HG03378 (cell line): ENCODE data around the gene DRD4.
"Not testable (repeated sequence)": the region's sequence is repeated elsewhere in the genome, so short reads cannot be mapped to it uniquely, and the experiment has no call there.

Source experiments
- ATAC-seq: cut with Tn5 transposase; IDR thresholded peaks from one replicate; pipeline ENCODE4 v1.9.1; 2021; ENCODE audit warnings: mild to moderate bottlenecking, moderate library complexity; ENCODE audit not compliant: unreplicated experiment

The DRD4 gene

DNA sequence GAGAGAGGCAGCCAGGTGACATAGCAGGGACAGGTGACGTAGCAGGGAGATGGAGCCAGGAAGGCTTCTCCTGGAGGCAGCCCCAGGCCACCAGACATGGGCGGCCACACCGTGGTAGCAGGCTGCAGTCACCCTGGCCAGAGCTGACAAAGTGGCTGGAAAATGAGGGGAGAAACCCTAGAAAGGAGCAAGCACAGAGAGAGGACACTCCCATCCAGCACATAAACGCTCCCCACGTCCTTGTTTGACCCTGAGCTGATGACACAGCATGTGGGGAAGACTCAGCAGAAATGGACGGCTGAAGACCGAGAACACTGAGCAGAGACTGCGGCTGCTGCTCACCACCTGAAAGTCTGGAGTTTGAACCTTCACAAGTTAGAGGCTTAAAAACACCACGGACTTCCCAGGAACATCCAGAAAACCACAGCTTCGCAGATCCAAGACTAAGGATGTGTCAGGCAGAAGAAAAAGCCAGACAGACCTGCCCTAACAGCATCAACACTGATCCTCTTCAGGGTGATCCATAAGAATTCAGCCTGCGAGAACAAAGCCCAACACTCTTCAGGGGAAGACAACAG is 28.7 kb downstream of the DRD4 start:
- ATAC-seq = no peak

- ATAC-seq = no peak
Measured at GRCh38 chr11:673866-674265, 36.8 kb downstream of the DRD4 start.

- ATAC-seq = no peak
Measured at GRCh38 chr11:674406-674805, 37.3 kb downstream of the DRD4 start.

DNA sequence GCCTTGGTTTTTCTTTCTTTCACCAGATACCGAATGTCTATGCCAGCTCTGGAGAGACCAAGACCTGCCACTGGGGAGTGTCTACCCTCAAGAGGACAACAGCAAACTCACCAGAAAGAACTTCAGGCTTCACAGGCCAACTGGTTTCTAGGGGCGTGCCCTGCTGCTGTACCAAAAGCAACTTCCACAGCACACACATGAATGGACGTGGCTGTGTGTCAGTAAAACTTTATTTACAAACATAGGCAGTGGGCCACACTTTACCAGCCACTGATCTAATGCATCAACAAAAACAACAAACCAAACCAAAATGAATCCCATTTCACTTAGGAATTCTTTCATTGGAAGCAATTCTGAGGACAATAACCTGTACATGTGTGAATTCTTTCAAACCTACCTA is 41.2 kb downstream of the DRD4 start:
- no peak for ATAC-seq

DNA sequence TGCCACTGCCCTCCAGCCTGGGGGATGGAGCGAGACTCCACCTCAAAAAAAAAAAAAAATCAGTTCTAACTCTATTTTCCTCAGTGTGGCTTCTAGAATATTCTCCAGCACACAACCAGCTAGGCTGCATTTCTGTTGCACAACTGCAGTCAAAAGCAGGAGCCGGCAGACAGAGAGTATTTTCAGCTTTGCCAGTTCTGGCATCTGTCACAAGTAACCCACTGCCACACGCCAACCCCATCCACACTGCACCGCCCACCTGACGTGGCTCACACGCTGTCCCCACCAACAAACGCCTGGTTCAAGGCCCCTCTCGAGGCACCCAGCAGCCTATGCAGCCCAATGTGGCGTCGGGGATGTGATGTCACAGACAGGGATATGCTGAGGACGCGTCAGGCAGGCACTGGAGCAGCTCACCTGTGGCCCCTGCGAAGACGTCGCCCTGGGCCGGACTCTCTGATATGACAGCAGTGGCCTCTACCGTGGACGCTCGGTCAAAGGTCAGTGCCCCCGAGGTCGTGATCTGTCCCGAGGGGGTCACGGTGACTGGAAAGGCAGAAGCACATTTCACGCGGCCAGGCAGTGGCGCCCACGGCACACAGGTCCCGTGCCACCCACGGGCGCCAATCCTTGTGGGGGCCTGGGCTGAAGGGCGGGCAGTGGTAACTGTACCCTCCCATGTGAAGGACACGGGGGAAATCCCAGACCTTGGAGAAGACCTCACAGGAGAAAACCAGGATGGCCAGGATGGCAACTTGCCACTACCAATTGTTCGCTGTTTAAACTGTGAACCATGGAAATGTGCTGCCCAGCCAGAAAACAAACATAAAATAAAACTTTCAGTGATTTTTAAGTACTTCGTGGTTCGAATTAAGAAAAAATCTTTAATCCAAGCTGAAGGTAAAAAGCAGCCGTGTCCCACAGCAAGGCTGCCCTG is 42.5 kb downstream of the DRD4 start:
- ATAC-seq = no peak

- no peak for ATAC-seq
Measured at GRCh38 chr11:680476-680875, 43.4 kb downstream of the DRD4 start.

DNA sequence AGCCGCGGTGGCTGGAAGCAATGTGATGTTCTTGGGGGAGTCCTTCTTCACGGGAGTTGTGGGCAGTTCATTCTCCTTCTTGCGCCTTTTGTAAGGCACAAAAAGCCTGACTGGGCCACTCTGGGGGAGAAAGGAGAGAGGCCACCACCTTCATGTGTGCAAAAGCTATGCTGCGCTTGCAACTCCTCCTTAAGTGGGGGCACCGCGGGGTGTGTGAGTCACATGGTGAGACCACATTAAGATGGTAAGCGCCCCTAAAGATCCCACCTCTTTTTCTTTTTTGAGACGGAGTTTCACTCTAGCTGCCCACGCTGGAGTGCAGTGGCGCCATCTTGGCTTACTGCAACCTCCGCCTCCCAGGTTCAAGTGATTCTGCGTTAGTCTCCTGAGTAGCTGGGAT is 43.9 kb downstream of the DRD4 start:
- ATAC-seq = no peak

DNA sequence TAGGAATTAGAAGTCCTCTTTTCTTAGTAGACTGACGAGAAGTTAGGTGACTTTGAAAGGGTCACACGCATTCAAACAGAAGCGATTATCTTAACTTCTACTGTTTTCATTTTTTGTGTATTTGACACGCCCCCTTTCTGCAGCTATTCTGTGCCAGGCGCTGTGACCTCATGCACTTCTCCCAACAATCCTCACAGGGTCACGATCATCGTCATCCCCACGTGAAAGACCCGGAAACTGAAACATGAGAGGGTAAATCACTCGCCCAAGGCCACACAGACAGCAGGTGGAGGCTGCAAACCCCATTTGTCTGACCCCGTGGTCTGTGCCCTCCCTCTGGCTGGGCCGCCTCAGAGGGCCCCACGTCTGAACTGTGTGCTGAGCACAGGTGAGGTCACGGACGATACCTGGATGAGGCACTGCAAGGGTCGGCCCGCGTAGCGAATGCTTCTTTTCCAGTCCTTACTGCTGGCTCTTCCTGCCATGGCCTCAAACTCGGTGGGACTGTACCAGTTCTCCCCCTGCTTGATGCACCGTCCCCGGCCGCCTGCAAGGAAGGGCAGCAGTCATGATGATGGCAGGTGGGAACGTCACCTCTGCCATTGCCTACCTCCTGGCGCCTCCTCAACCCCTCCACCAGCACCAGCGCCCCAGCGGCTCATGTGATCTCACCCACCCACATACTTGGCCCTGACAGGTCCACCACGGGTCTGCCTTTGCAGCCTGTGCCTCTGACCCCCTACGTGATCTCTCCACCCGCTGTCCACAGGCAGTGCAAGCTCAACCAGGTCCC is 49.6 kb downstream of the DRD4 start:
- no peak for ATAC-seq

DNA sequence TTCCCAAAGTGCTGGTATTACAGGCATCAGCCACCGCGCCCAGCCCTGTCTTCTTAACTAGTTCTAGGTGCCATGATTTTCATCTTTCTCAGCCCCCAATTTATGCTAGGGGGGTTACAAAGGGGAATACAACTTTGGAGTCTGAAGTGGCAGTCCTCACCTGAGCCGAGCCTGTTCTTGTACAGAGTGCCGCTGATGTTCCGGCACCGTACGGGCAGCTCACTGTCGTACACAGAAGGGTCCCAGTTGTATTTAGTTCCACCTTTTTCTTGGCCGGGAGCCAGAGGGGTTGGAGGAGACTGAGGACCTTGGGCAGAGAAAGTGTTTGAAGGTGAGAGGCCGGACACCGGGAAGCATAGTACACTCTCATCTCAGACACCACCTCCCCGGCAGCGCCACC is 50.7 kb downstream of the DRD4 start:
- no peak for ATAC-seq

DNA sequence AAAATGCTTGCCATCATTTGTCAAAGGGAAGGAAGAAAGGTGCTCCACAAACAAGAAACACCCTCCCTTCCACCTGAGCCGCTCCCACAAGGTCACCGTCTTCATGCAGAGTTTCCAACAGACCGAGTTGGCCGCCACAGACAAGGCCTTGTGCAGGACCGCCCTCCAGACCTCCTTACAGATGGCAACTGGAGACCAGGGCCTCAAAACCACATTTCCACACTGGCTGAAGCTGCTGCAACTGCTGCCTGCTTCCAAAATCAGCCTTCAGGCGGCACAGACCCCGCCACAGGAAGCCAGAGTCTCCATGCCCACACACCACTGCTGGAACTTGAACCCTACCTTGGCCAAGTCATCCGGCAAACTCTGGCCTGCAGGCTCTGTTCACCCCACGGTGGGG is 51.6 kb downstream of the DRD4 start:
- ATAC-seq = no peak

GRCh38 chr11:689625-690024 is 52.6 kb downstream of the DRD4 start:
- ATAC-seq = no peak

GRCh38 chr11:690244-690643 is 53.2 kb downstream of the DRD4 start:
- not testable (repeated sequence) for ATAC-seq
